GM19239 (cell line): ENCODE measurements around the gene RASAL3.
"Not testable (repeated sequence)": the region's sequence is repeated elsewhere in the genome, so short reads cannot be mapped to it uniquely, and the experiment has no call there.

Experiments used
- DNase-seq: peaks from one replicate; pipeline ENCODE4 v3.0.0; 2011; ENCODE audit warnings: low spot score; ENCODE audit not compliant: insufficient read length
- FAIRE-seq: peaks from 2 replicates; lab custom pipeline; 2011; peaks lifted over from hg19 to GRCh38; lab: Jason Lieb, UNC

Gene RASAL3

GRCh38 chr19:15424121-15424520, 40.2 kb downstream of the RASAL3 start:
- FAIRE-seq (no peak), DNase-seq (no peak)

GRCh38 chr19:15423130-15423529, 41.2 kb downstream of the RASAL3 start:
- FAIRE-seq (no peak), DNase-seq (no peak)

DNA sequence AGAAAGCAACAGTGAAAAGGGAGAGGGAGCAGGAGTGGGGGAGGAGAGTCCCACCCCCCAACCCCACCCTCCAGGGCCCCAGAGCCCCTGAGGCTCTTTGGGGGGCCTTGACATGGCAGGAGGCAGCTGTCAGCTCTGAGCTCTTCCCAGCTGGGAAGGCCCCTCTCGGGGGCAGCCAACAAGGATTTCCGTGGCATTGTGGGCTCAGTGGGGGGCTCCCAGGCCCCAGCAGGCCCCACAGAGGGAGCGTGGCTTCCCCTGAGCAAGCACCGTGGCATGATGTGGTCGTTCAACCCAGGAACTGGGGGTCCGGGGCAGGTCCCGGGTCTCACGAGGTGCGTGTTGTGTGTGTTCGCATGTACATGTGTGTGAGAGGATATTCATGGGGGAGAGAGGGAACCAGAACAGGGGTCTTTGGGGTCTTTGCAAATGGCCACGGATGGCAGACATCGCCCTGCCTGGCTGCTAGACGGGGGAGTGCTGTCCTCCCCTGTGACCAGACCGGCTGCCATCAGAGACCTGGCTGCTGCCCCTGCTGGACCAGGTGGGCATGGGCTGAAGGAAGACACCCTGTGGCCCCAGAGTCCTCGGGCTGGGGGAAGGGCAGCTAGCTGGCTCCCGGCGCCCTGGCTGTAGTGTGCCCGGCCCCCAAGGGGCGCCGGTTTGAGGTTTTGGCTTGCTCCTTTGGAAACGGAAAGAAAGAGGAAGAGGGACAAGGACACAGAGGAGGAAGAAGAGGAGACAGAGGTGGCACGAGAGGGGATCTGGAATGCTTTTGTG, 41.9 kb downstream of the RASAL3 start:
- no peak for FAIRE-seq
- no peak for DNase-seq

DNA sequence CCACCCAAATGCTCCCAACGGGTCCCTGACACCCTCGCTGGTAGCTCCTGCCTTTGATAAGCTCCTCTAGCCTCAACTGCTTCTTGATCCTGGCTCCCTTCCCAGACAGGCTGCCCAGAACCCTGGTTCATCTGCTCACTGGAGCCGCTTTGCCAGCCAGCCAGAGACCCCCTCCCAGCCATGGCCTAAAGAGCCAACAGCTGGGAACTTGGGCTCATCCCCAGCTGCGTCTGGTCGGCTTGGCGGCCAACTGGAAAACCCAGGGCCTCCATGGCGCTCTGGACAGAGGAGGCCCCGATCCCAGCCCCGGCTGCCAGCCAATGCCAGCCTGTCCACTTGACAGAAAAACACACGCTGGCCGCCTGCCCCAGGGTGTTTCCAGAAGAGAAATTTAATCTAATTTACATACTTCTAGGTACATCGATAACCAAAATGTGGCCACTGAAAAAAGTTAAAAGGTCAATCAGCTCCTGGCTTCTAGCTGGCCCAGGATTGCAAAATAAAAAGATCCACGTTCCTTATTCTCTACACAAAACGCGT, 42.6 kb downstream of the RASAL3 start:
- no peak for DNase-seq
- FAIRE-seq: no peak

- DNase-seq: no peak
These were observed 43.1 kb downstream of the RASAL3 start for GRCh38 chr19:15421136-15421695.

GRCh38 chr19:15419413-15420025, 44.8 kb downstream of the RASAL3 start:
- FAIRE-seq: no peak
- DNase-seq: no peak

More at GRCh38 chr19:15421136-15421695, 43.1 kb downstream of the RASAL3 start:
- no peak for FAIRE-seq

DNA sequence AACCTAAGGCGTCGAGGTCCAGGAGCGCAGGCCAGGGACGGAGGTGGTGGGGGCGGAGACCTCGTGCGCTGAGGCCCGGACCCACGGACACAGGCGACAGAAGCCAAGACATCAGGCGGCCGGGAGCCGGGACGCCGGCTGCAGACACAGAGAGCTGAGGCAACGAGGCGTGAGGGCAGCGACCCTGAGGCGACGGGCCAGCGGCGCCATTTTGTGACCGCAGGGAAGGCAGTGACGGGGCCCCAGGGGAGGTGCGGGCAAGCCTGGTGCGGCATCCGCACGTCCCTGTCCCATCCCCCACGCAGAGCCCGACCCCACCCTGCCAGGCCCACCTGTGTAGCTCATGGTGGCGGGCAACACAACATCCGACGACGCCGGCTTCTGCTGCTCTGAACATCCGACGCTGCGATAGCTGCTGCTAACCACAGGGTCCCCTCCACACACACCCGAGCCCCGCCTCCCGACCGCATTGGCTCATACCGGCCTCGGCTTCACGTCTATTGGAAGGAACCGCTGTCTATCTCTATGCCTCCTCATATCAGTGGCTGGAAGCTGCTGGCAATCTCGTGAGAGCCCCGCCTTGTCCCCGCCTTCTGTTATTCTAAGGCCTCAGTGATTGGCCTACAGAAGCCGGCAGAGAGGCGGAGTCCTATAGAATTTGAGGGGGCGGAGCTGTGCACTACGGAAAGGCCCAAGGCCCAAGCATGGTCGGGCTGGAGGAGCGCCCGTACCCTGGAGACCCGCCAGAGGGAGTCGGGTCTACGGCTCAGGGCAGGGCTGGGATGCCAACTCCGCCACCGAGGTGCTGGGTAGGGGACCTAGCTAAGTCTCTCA, 45.5 kb downstream of the RASAL3 start, which contains the start of gene AKAP8L:
TSS of gene AKAP8L (minus strand) at position 410 of the 834 bp plus-strand sequence. CDS start at position 345, 65 bp downstream.
- DNase-seq (peak; percentile 98), FAIRE-seq (peak; percentile 94)

- no peak for FAIRE-seq
- DNase-seq: no peak
These were observed 46.1 kb downstream of the RASAL3 start for GRCh38 chr19:15418231-15418578.

DNA sequence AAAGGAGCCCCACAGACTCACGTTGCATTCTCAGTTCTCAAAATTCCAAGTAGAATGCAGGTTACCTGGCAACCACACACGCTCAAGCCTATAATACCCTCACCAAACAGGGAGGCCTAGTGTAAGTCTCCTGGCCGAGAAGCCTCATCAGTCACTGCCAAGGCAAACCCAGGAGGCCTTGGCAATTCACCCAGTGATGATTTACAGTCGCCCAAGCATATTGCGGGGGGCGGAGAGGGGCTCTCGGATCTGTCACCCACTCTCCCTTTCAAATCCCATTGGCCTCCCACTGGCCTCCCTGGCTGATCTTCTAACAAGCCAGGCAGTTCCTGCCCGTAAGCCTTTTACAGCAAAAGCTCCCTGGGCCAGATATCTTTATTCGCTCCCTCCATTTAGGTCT, 46.6 kb downstream of the RASAL3 start:
- DNase-seq (no peak), FAIRE-seq (no peak)

GRCh38 chr19:15412832-15413231, 51.5 kb downstream of the RASAL3 start:
- DNase-seq (no peak), FAIRE-seq (no peak)

DNA sequence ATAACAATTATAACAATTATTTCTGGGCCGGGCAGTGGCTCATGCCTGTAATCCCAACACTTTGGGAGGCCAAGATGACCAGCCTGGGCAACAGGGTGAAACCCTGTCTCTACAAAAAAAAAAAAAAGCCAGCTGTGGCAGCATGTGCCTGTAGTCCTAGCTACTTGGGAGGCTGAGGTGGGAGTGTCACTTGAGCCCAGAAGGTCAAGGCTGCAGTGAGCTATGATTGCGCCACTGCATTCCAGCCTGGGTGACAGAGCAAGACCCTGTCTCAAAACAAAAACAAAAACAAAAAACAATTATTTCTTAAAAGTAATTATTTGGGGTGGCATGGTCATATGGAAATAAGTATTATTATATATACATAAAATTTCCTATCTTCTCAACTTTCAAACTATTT, 53.0 kb downstream of the RASAL3 start:
- not testable (repeated sequence) for FAIRE-seq

GRCh38 chr19:15404780-15405211, 59.5 kb downstream of the RASAL3 start:
- no peak for FAIRE-seq
- DNase-seq: no peak

More for the DNA sequence above, 53.0 kb downstream of the RASAL3 start:
- not testable (repeated sequence) for DNase-seq

GRCh38 chr19:15404097-15404779, 60.1 kb downstream of the RASAL3 start:
- FAIRE-seq: no peak
- DNase-seq: no peak

GRCh38 chr19:15403151-15403531, 61.2 kb downstream of the RASAL3 start:
- FAIRE-seq (no peak), DNase-seq (no peak)

DNA sequence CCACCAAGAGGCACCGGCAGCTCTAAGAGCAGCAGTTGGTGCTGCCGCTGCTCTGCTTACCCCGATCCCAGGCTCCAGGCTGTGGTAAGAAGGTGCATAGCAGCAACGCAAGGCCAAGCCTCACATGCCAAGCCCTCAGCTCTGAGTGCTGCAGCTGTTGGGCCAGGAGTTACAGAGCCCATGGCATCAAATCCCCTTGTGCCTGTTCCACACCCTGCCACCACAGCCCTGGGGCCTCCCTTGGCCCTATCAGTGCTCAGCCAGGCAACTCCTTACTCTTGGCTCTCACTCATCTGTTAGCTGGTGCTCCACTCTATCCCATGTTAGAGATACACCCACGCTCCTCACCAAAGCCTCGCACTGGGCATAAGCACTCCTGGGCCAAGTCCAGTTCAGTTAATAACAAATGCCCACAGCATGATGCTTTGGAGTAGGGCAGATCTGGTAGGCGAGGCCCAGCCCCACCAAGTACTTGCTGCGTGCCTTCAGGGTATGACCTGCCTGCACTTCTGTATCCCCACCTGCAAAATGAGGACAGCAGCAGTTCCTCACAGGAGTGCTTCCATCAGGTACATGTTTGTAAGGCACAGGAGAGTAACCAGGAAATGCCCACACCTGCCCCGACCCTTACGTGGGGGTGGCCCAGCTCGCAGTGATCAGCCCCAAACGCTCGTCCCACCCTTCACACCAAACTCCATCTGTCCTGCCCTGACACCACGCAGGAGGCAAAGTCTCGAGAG, 61.8 kb downstream of the RASAL3 start:
- FAIRE-seq: no peak

More for the DNA sequence above, 61.8 kb downstream of the RASAL3 start:
- no peak for DNase-seq
